HCT116 (cell line): ENCODE results near the gene SNTB2. TPM values are rescaled to one million over a fixed set of nuclear protein-coding genes. Genes with fewer than 3 reads are reported as not detected.

Experiments
- ATAC-seq: fragments of 200-7000 bp; cut with Tn5 transposase; 2 replicates; pipeline ENCODE4 v1.9.1; 2020; ENCODE audit warnings: mild to moderate bottlenecking, moderate library complexity
- BruUV-seq: library from RNA; stranded (reverse); fragments of 400-500 nt; replicated peaks from 2 replicates; lab custom pipeline; 2021; lab: Mats Ljungman, UMichigan
- CTCF ChIA-PET: fragments of 300-600 bp; sonication (Branson Sonifier 250); formaldehyde crosslinking; loops from one replicate; lab custom pipeline; 2021; ENCODE audit warnings: antibody characterized with exemption; lab: Charles Lee
- POLR2A ChIA-PET: fragments of 300-600, 350-600 bp; sonication (Branson Sonifier 250); formaldehyde crosslinking; loops from one replicate; lab custom pipeline; 2021; ENCODE audit warnings: antibody characterized with exemption; lab: Charles Lee
- RAD21 ChIA-PET, 2 experiments: fragments of 300-600 bp; sonication (Branson Sonifier 250); formaldehyde crosslinking; loops; one replicate each; lab custom pipeline; 2023; ENCODE audit warnings: low total read pairs in 2 of 2; ENCODE audit not compliant: uncharacterized antibody in 2 of 2, unreplicated experiment in 2 of 2, low non-redundant PET in 1 of 2; lab: Charles Lee
- DNase-seq: peaks from one replicate; pipeline ENCODE4 v3.0.0-alpha.2; 2010; ENCODE audit warnings: low read depth, low spot score
- H2AFZ ChIP-seq: fragments of 200-600 bp; shearing (Covaris generic), sonication (generic); 2 replicates; pipeline ENCODE4 v1.6.1; 2017; ENCODE audit warnings: low read depth, mixed run types, mixed read lengths, antibody characterized with exemption, low read length; ENCODE audit not compliant: poor library complexity, severe bottlenecking
- H3K27ac ChIP-seq: 2 replicates; pipeline ENCODE4 v1.5.1; 2012; ENCODE audit warnings: low read depth, low read length
- H3K27me3 ChIP-seq: fragments of 200-600 bp; sonication (generic); 2 replicates; pipeline ENCODE4 v1.6.1; 2016; ENCODE audit warnings: mixed run types, low read length, mixed read lengths; ENCODE audit not compliant: insufficient read depth
- H3K36me3 ChIP-seq, 2 experiments: fragments of 200-500 bp in 1 of 2; fragments of 200-600 bp in 1 of 2; sonication (Bioruptor generic) in 1 of 2; sonication (generic) in 1 of 2; 2 replicates each; pipeline versions ENCODE4 v1.5.1 to v1.6.1; 2014 to 2016; ENCODE audit warnings: low read length in 2 of 2, inconsistent platforms in 1 of 2, mixed read lengths in 1 of 2, mixed run types in 1 of 2; ENCODE audit not compliant: insufficient read depth in 2 of 2, control insufficient read depth in 1 of 2
- H3K4me1 ChIP-seq, 2 experiments: fragments of 200-600 bp in 1 of 2; sonication (generic) in 1 of 2; 2 replicates each; pipeline versions ENCODE4 v1.5.1 to v1.6.1; 2012 to 2017; ENCODE audit warnings: low read length in 2 of 2, inconsistent platforms in 1 of 2, mild to moderate bottlenecking in 1 of 2, mixed read lengths in 1 of 2, mixed run types in 1 of 2, moderate library complexity in 1 of 2; ENCODE audit not compliant: insufficient read depth in 2 of 2, control insufficient read depth in 1 of 2
- H3K4me2 ChIP-seq: fragments of 200-600 bp; sonication (generic); 2 replicates; pipeline ENCODE4 v1.6.1; 2017; ENCODE audit warnings: mixed run types, low read length, mixed read lengths
- H3K4me3 ChIP-seq, 2 experiments: fragments of 200-600 bp in 1 of 2; sonication (generic) in 1 of 2; replicated peaks in 1 of 2; 2 replicates each; pipeline ENCODE4 v1.5.1; 2011 to 2016; ENCODE audit warnings: low read length in 2 of 2, control low read depth in 1 of 2, low read depth in 1 of 2, mild to moderate bottlenecking in 1 of 2, mixed read lengths in 1 of 2, mixed run types in 1 of 2
- H3K79me2 ChIP-seq: fragments of 200-600 bp; sonication (generic); 2 replicates; pipeline ENCODE4 v1.6.1; 2017; ENCODE audit warnings: mild to moderate bottlenecking, mixed run types, low read length, moderate library complexity, mixed read lengths; ENCODE audit not compliant: insufficient read depth
- H3K9ac ChIP-seq: fragments of 200-600 bp; sonication (generic); 2 replicates; pipeline ENCODE4 v1.6.1; 2016; ENCODE audit warnings: low read length, mixed read lengths
- H3K9me2 ChIP-seq: fragments of 200-600 bp; sonication (generic), shearing (Covaris generic); 2 replicates; pipeline ENCODE4 v1.6.1; 2017; ENCODE audit warnings: mixed run types, mild to moderate bottlenecking, moderate library complexity; ENCODE audit not compliant: insufficient read depth
- H3K9me3 ChIP-seq, 2 experiments: fragments of 200-500 bp in 1 of 2; fragments of 200-600 bp in 1 of 2; sonication (Bioruptor generic) in 1 of 2; sonication (generic) in 1 of 2; 2 replicates each; pipeline ENCODE4 v1.6.1; 2014 to 2017; ENCODE audit warnings: low read length in 2 of 2, mixed read lengths in 2 of 2, inconsistent platforms in 1 of 2, low read depth in 1 of 2, mild to moderate bottlenecking in 1 of 2, mixed run types in 1 of 2, moderate library complexity in 1 of 2; ENCODE audit not compliant: control insufficient read depth in 1 of 2, insufficient read depth in 1 of 2
- H4K20me1 ChIP-seq: fragments of 200-600 bp; sonication (generic), shearing (Covaris generic); 2 replicates; pipeline ENCODE4 v1.6.1; 2017; ENCODE audit warnings: mixed run types, mild to moderate bottlenecking, moderate library complexity; ENCODE audit not compliant: insufficient read depth
- CBX3 ChIP-seq: IDR thresholded peaks from 2 replicates; pipeline ENCODE4 v1.6.1; 2012; ENCODE audit warnings: low read depth
- EGR1 ChIP-seq: IDR thresholded peaks from 2 replicates; pipeline ENCODE4 v1.6.1; 2012; ENCODE audit warnings: low read depth
- ELF1 ChIP-seq: IDR thresholded peaks from 2 replicates; pipeline ENCODE4 v1.6.1; 2012; ENCODE audit warnings: low read depth, borderline replicate concordance
- EZH2phosphoT487 ChIP-seq: fragments of 200-600 bp; IDR thresholded peaks from 2 replicates; pipeline ENCODE4 v1.6.1; 2018; ENCODE audit warnings: antibody characterized with exemption, borderline replicate concordance
- FOSL1 ChIP-seq: IDR thresholded peaks from 2 replicates; pipeline ENCODE4 v1.6.1; 2012; ENCODE audit warnings: low read depth
- JUND ChIP-seq: IDR thresholded peaks from 2 replicates; pipeline ENCODE4 v1.6.1; 2012
- POLR2A ChIP-seq: IDR thresholded peaks from 2 replicates; pipeline ENCODE4 v1.7.0; 2011; ENCODE audit warnings: borderline replicate concordance; ENCODE audit not compliant: insufficient read depth, insufficient read length; ENCODE audit errors: extremely low read depth
- POLR2AphosphoS5 ChIP-seq: IDR thresholded peaks from 2 replicates; pipeline ENCODE4 v1.6.1; 2011; ENCODE audit warnings: mild to moderate bottlenecking, low read depth, low read length, moderate library complexity
- RAD21 ChIP-seq: IDR thresholded peaks from 2 replicates; pipeline ENCODE4 v1.6.1; 2012; ENCODE audit warnings: low read depth, mild to moderate bottlenecking
- REST ChIP-seq: IDR thresholded peaks from 2 replicates; pipeline ENCODE4 v1.6.1; 2012; ENCODE audit warnings: low read depth
- SP1 ChIP-seq: IDR thresholded peaks from 2 replicates; pipeline ENCODE4 v1.6.1; 2012; ENCODE audit warnings: low read depth
- SRF ChIP-seq: IDR thresholded peaks from 2 replicates; pipeline ENCODE4 v1.6.1; 2012; ENCODE audit warnings: low read depth
- TCF7L2 ChIP-seq: IDR thresholded peaks from 2 replicates; pipeline ENCODE4 v1.7.0; 2011; ENCODE audit warnings: borderline replicate concordance, inconsistent platforms; ENCODE audit not compliant: insufficient read depth, insufficient read length; ENCODE audit errors: extremely low read depth
- YY1 ChIP-seq: IDR thresholded peaks from 2 replicates; pipeline ENCODE4 v1.6.1; 2011; ENCODE audit warnings: low read length, low read depth, moderate library complexity, mild to moderate bottlenecking; ENCODE audit not compliant: insufficient replicate concordance; ENCODE audit errors: extremely low read depth
- ZBTB33 ChIP-seq: IDR thresholded peaks from 2 replicates; pipeline ENCODE4 v1.6.1; 2011; ENCODE audit warnings: mild to moderate bottlenecking, low read length, moderate library complexity; ENCODE audit not compliant: insufficient replicate concordance; ENCODE audit errors: extremely low read depth
- ZNF274 ChIP-seq: fragments of 200-500 bp; sonication (Bioruptor generic); IDR thresholded peaks from 2 replicates; pipeline ENCODE4 v1.6.1; 2014; ENCODE audit warnings: mild to moderate bottlenecking, low read depth, low read length, inconsistent platforms
- intact Hi-C: fragments of 100-400 bp; cut with micrococcal nuclease; formaldehyde crosslinking; loops from 2 replicates; pipeline ENCODE4 v1.10.0; 2022
- total RNA-seq: library from RNA; stranded (reverse); gene quantifications from one replicate; pipeline ENCODE4 v1.2.1, GENCODE V29; 2021; ENCODE audit not compliant: unreplicated experiment
- TF ChIP-seq, protein P1 (sequence below): IDR thresholded peaks from 2 replicates; pipeline ENCODE4 v1.6.1; 2012
- TF ChIP-seq, protein P2 (sequence below), 3 experiments: fragments of 200-600 bp in 1 of 3; sonication (generic) in 1 of 3; IDR thresholded peaks in 2 of 3; conservative IDR thresholded peaks in 1 of 3; 2 replicates each; pipeline ENCODE4 v1.5.1; 2012 to 2017; ENCODE audit warnings: low read depth in 2 of 3, low read length in 2 of 3, antibody characterized with exemption in 1 of 3, borderline replicate concordance in 1 of 3, control low read depth in 1 of 3, mild to moderate bottlenecking in 1 of 3, mixed read lengths in 1 of 3, mixed run types in 1 of 3, moderate library complexity in 1 of 3; ENCODE audit not compliant: insufficient read depth in 1 of 3

The SNTB2 gene
- total RNA-seq, 1 experiment from 2014 or later = 38.1 TPM

DNA sequence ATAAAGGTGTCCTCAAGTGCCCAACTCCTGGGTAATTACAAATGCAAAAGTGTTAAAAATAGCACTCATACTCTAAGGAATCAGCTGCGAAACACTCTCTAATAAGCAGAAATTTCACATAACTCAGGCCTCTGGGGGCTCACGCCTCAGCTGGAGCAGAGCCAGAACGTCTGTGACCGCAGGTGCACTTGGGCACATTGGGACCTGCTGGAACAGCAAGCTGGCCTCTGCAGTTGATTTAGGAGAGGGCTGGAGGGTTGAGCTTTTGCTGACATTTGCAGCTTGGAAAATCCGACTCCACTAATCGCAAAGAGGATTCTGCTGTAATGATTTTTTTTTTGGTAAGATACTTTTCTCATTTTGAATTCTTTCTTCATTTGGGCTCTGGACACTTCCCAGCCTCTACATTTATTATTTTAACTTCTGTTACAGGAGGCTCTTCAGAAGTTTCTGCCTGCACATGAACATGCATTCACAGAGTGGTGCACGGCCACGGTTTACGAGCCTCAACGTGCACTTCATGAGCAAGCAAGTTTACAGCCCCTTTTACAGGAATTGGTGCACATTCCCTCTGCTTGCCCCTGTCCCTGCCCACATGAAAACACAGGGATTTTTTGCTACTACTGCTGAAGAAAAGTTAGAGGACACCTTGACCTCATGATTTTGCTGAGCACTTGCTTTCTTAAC lies 4.1 kb upstream of the SNTB2 start:
- Histone ChIP-seq H2AFZ (no peak overlapping the region), H3K9me3 (no peaks in the 10 kb centered on the region), H3K4me2 (no peak overlapping the region), H3K4me3 (no peak overlapping the region), H3K27me3 (no peaks in the 10 kb centered on the region), H3K79me2 (peaks cover 2% of the 10 kb centered on the region), H3K9ac (no peak overlapping the region), H3K27ac (no peak overlapping the region), H3K4me1 (peaks cover 25 to 28% of the 10 kb centered on the region in 2 experiments), H3K36me3 (no peaks in the 10 kb centered on the region), H4K20me1 (no peaks in the 10 kb centered on the region), H3K9me2 (no peaks in the 10 kb centered on the region)
- TF ChIP-seq, protein P1, sequence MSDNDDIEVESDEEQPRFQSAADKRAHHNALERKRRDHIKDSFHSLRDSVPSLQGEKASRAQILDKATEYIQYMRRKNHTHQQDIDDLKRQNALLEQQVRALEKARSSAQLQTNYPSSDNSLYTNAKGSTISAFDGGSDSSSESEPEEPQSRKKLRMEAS = no peak
- TF ChIP-seq POLR2A = no peak
- no peak for TF ChIP-seq YY1
- no peak for TF ChIP-seq POLR2AphosphoS5
- no peak for TF ChIP-seq SRF
- no peak for TF ChIP-seq CBX3
- no peak for TF ChIP-seq RAD21
- TF ChIP-seq EGR1 = no peak
- TF ChIP-seq, protein P2, sequence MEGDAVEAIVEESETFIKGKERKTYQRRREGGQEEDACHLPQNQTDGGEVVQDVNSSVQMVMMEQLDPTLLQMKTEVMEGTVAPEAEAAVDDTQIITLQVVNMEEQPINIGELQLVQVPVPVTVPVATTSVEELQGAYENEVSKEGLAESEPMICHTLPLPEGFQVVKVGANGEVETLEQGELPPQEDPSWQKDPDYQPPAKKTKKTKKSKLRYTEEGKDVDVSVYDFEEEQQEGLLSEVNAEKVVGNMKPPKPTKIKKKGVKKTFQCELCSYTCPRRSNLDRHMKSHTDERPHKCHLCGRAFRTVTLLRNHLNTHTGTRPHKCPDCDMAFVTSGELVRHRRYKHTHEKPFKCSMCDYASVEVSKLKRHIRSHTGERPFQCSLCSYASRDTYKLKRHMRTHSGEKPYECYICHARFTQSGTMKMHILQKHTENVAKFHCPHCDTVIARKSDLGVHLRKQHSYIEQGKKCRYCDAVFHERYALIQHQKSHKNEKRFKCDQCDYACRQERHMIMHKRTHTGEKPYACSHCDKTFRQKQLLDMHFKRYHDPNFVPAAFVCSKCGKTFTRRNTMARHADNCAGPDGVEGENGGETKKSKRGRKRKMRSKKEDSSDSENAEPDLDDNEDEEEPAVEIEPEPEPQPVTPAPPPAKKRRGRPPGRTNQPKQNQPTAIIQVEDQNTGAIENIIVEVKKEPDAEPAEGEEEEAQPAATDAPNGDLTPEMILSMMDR (IDR thresholded peaks at IDR 0.05 in 2 of 3, conservative IDR thresholded peaks at IDR 0.05 in 1 of 3; ENCODE audit: borderline replicate concordance in 1 of 3, insufficient read depth in 1 of 3, low read depth in 2 of 3, low read length in 2 of 3) = no peak
- no peak for TF ChIP-seq ELF1
- no peak for TF ChIP-seq EZH2phosphoT487
- TF ChIP-seq JUND = no peak
- no peak for TF ChIP-seq ZNF274
- TF ChIP-seq FOSL1 = no peak
- no peak for TF ChIP-seq REST
- TF ChIP-seq ZBTB33 = no peak
- no peak for TF ChIP-seq TCF7L2
- no peak for TF ChIP-seq SP1
- POLR2A ChIA-PET = no interaction called here
- ATAC-seq (no peak), DNase-seq (no peak)
- CTCF ChIA-PET = no interaction called here
- no TSS peak for BruUV-seq
- RAD21 ChIA-PET = no interaction called here
- intact Hi-C loops = no loop called here
